ENCODE measurements around the gene CC2D2B. TPM values are rescaled to one million over a fixed set of nuclear protein-coding genes. Genes with fewer than 3 reads are reported as not detected.

The CC2D2B gene
- total and polyA plus RNA-seq, 4 donors: 0.05 to 0.59 (median 0.08) TPM

DNA sequence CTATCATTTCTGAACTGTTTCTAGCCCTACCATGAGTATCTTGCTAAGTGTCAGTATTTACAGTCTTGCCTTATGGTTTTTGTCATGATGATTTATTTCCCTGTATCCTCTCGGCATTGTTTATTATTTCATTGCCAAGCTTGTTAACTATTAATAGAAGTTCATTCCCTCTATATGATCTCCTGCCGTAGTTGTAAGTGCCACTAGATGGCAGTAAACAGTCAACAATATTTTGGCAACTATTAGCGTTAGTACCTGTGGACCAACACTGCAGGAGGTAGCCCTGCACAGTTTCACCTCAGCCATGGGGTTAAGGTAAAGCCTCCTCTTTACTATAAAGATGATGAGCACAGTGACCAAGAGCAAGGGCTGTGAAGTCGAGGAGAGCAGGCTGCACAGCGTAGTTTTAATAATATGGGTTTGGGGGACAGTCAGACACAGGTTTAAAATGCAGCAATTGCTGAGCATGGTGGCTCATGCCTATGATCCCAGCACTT lies 109.5 kb downstream of the CC2D2B start:
- no peak overlapping the region for H3K4me3 ChIP-seq (ENCODE audit: low read depth in 1 of 3, low read length in 3 of 3)
- WGBS: 16% methylated on average over 5 of the region's 5 CpGs
- no peaks in the 10 kb centered on the region for H3K27me3 ChIP-seq (ENCODE audit: control insufficient read depth in 4 of 4, insufficient read depth in 4 of 4, low read length in 3 of 4)
- H3K9me3 ChIP-seq (ENCODE audit: control insufficient read depth in 4 of 4, low read length in 3 of 4): no peaks in the 10 kb centered on the region
- DNase-seq (ENCODE audit: low spot score): peak; percentile 37
- no peak overlapping the region for H3K9ac ChIP-seq (ENCODE audit: low read depth in 1 of 2, low read length in 2 of 2)
- TF ChIP-seq RAD21 (IDR thresholded peaks at IDR 0.05) (peak; percentile 88 to 95), RXRA (IDR thresholded peaks at IDR 0.05) (peak; percentile 16 to 37), TAF1 (conservative IDR thresholded peaks at IDR 0.05) (no peak)
- TF ChIP-seq, protein P1, sequence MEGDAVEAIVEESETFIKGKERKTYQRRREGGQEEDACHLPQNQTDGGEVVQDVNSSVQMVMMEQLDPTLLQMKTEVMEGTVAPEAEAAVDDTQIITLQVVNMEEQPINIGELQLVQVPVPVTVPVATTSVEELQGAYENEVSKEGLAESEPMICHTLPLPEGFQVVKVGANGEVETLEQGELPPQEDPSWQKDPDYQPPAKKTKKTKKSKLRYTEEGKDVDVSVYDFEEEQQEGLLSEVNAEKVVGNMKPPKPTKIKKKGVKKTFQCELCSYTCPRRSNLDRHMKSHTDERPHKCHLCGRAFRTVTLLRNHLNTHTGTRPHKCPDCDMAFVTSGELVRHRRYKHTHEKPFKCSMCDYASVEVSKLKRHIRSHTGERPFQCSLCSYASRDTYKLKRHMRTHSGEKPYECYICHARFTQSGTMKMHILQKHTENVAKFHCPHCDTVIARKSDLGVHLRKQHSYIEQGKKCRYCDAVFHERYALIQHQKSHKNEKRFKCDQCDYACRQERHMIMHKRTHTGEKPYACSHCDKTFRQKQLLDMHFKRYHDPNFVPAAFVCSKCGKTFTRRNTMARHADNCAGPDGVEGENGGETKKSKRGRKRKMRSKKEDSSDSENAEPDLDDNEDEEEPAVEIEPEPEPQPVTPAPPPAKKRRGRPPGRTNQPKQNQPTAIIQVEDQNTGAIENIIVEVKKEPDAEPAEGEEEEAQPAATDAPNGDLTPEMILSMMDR (IDR thresholded peaks at IDR 0.05; ENCODE audit: low read depth, low read length, missing input control): peak; percentile 81
- no peaks in the 10 kb centered on the region for H3K36me3 ChIP-seq (ENCODE audit: control insufficient read depth in 4 of 4, insufficient read depth in 3 of 4, low read depth in 1 of 4, low read length in 3 of 4)
- no peak overlapping the region for H3K27ac ChIP-seq (ENCODE audit: low read depth in 1 of 2, low read length in 2 of 2)
- H3K4me1 ChIP-seq (ENCODE audit: control insufficient read depth in 4 of 4, insufficient read depth in 4 of 4, low read length in 3 of 4): no peaks in the 10 kb centered on the region

DNA sequence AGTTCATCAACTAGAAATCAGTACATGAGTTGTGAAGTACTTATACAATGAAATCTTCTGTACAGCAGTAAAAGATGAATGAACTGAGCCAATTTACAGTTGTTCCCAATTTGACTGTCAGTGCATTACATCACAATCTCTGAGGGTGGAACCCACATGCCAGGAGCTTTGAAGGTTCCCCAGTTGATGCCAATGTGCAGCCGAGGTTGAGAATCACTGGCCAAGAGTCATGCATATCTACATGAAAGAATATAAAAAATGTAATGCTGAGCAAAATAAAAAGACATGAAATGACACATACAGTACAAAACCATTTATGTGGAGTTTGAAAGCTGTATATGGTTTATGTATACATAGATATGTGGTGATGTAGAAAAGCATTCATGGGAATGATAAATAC lies 113.6 kb downstream of the CC2D2B start:
- no peak overlapping the region for H3K27ac ChIP-seq (ENCODE audit: low read depth in 1 of 2, low read length in 2 of 2)
- no peak for DNase-seq (ENCODE audit: low spot score)
- no peaks in the 10 kb centered on the region for H3K27me3 ChIP-seq (ENCODE audit: control insufficient read depth in 4 of 4, insufficient read depth in 4 of 4, low read length in 3 of 4)
- no peak overlapping the region for H3K9ac ChIP-seq (ENCODE audit: low read depth in 1 of 2, low read length in 2 of 2)
- no peak overlapping the region for H3K4me3 ChIP-seq (ENCODE audit: low read depth in 1 of 3, low read length in 3 of 3)
- H3K9me3 ChIP-seq (ENCODE audit: control insufficient read depth in 4 of 4, low read length in 3 of 4): no peaks in the 10 kb centered on the region
- 82% methylated on average over 1 of the region's 1 CpG for WGBS
- H3K36me3 ChIP-seq (ENCODE audit: control insufficient read depth in 4 of 4, insufficient read depth in 3 of 4, low read depth in 1 of 4, low read length in 3 of 4): no peaks in the 10 kb centered on the region
- TF ChIP-seq, protein P2, sequence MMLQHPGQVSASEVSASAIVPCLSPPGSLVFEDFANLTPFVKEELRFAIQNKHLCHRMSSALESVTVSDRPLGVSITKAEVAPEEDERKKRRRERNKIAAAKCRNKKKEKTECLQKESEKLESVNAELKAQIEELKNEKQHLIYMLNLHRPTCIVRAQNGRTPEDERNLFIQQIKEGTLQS (IDR thresholded peaks at IDR 0.05): no peak
- TF ChIP-seq, protein P1 (IDR thresholded peaks at IDR 0.05; ENCODE audit: low read depth, low read length, missing input control): no peak
- TF ChIP-seq RXRA (IDR thresholded peaks at IDR 0.05) (no peak), FOXA1 (IDR thresholded peaks at IDR 0.05) (no peak), FOXA2 (IDR thresholded peaks at IDR 0.05) (no peak), SP1 (IDR thresholded peaks at IDR 0.05) (no peak)
- TF ChIP-seq, protein P3, sequence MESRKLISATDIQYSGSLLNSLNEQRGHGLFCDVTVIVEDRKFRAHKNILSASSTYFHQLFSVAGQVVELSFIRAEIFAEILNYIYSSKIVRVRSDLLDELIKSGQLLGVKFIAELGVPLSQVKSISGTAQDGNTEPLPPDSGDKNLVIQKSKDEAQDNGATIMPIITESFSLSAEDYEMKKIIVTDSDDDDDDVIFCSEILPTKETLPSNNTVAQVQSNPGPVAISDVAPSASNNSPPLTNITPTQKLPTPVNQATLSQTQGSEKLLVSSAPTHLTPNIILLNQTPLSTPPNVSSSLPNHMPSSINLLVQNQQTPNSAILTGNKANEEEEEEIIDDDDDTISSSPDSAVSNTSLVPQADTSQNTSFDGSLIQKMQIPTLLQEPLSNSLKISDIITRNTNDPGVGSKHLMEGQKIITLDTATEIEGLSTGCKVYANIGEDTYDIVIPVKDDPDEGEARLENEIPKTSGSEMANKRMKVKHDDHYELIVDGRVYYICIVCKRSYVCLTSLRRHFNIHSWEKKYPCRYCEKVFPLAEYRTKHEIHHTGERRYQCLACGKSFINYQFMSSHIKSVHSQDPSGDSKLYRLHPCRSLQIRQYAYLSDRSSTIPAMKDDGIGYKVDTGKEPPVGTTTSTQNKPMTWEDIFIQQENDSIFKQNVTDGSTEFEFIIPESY (IDR thresholded peaks at IDR 0.05): no peak
- no peaks in the 10 kb centered on the region for H3K4me1 ChIP-seq (ENCODE audit: control insufficient read depth in 4 of 4, insufficient read depth in 4 of 4, low read length in 3 of 4)

DNA sequence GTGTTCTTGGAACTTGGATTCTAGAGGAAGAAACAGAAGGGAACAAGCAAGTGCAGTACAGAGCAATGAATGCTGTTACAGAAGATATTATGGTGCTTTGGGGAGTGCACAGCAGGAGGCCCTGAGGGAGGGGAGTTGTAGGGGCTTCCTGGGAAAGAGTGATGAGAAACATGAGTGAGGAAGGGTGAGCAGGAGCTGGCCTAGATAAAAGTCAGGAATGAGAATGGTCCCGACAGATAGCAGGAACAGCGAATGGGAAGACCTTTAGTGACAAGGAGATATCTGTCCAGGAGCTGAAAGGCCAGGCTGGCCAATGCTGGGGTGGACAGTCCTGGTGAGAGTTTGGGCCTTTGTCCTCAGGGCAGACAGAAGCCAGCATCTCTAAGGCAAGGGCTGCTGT lies 115.0 kb downstream of the CC2D2B start:
- H3K4me3 ChIP-seq (ENCODE audit: low read depth in 1 of 3, low read length in 3 of 3): no peak overlapping the region
- no peak for DNase-seq (ENCODE audit: low spot score)
- no peaks in the 10 kb centered on the region for H3K4me1 ChIP-seq (ENCODE audit: control insufficient read depth in 4 of 4, insufficient read depth in 4 of 4, low read length in 3 of 4)
- no peak overlapping the region for H3K27ac ChIP-seq (ENCODE audit: low read depth in 1 of 2, low read length in 2 of 2)
- H3K9ac ChIP-seq (ENCODE audit: low read depth in 1 of 2, low read length in 2 of 2): no peak overlapping the region
- no peaks in the 10 kb centered on the region for H3K27me3 ChIP-seq (ENCODE audit: control insufficient read depth in 4 of 4, insufficient read depth in 4 of 4, low read length in 3 of 4)
- no peaks in the 10 kb centered on the region for H3K36me3 ChIP-seq (ENCODE audit: control insufficient read depth in 4 of 4, insufficient read depth in 3 of 4, low read depth in 1 of 4, low read length in 3 of 4)
- 91% methylated on average over 2 of the region's 2 CpGs for WGBS
- H3K9me3 ChIP-seq (ENCODE audit: control insufficient read depth in 4 of 4, low read length in 3 of 4): no peaks in the 10 kb centered on the region
- TF ChIP-seq, protein P4, sequence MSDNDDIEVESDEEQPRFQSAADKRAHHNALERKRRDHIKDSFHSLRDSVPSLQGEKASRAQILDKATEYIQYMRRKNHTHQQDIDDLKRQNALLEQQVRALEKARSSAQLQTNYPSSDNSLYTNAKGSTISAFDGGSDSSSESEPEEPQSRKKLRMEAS (IDR thresholded peaks at IDR 0.05): no peak
- TF ChIP-seq SP1 (IDR thresholded peaks at IDR 0.05) (no peak), FOXA1 (IDR thresholded peaks at IDR 0.05) (no peak), JUND (IDR thresholded peaks at IDR 0.05) (no peak), EGR1 (IDR thresholded peaks at IDR 0.05; ENCODE audit: low read depth in 2 of 2) (no peak), HNF4A (conservative IDR thresholded peaks at IDR 0.05) (no peak), NR2F2 (IDR thresholded peaks at IDR 0.05) (no peak), YY1 (IDR thresholded peaks at IDR 0.05) (no peak)
- TF ChIP-seq, protein P5, sequence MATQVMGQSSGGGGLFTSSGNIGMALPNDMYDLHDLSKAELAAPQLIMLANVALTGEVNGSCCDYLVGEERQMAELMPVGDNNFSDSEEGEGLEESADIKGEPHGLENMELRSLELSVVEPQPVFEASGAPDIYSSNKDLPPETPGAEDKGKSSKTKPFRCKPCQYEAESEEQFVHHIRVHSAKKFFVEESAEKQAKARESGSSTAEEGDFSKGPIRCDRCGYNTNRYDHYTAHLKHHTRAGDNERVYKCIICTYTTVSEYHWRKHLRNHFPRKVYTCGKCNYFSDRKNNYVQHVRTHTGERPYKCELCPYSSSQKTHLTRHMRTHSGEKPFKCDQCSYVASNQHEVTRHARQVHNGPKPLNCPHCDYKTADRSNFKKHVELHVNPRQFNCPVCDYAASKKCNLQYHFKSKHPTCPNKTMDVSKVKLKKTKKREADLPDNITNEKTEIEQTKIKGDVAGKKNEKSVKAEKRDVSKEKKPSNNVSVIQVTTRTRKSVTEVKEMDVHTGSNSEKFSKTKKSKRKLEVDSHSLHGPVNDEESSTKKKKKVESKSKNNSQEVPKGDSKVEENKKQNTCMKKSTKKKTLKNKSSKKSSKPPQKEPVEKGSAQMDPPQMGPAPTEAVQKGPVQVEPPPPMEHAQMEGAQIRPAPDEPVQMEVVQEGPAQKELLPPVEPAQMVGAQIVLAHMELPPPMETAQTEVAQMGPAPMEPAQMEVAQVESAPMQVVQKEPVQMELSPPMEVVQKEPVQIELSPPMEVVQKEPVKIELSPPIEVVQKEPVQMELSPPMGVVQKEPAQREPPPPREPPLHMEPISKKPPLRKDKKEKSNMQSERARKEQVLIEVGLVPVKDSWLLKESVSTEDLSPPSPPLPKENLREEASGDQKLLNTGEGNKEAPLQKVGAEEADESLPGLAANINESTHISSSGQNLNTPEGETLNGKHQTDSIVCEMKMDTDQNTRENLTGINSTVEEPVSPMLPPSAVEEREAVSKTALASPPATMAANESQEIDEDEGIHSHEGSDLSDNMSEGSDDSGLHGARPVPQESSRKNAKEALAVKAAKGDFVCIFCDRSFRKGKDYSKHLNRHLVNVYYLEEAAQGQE (IDR thresholded peaks at IDR 0.05): no peak
- TF ChIP-seq, protein P3 (IDR thresholded peaks at IDR 0.05): no peak
